Frontal cortex (tissue), 4 donors: ENCODE data around the gene TAOK2. TPM values are rescaled to one million over a fixed set of nuclear protein-coding genes. Genes with fewer than 3 reads are reported as not detected.
A peak's percentile ranks its signal among the peaks of the same experiment; 100 is the strongest.

Experiments used
- DNase-seq, 2 donors: peaks; one replicate each; pipeline ENCODE4 v3.0.0; 2012; ENCODE audit warnings: low spot score in 2 of 2
- FAIRE-seq: peaks from 2 replicates; lab custom pipeline; 2012; peaks lifted over from hg19 to GRCh38; lab: Jason Lieb, UNC
- total RNA-seq: library from RNA; depleted of rRNA; stranded (reverse); fragments of >200 nt; gene quantifications from one replicate; pipeline ENCODE4 v1.2.3, GENCODE V29; 2014
- donor health status: control.
- donor health status: control.
- donor health status: control.

Gene TAOK2
- total RNA-seq, 1 donor from 2014 or later: 58.3 TPM

- DNase-seq (peak in 1 of 2 donors; percentile 39), FAIRE-seq (no peak)
These were observed 11.2 kb upstream of the TAOK2 start for GRCh38 chr16:29962344-29962994.

DNA sequence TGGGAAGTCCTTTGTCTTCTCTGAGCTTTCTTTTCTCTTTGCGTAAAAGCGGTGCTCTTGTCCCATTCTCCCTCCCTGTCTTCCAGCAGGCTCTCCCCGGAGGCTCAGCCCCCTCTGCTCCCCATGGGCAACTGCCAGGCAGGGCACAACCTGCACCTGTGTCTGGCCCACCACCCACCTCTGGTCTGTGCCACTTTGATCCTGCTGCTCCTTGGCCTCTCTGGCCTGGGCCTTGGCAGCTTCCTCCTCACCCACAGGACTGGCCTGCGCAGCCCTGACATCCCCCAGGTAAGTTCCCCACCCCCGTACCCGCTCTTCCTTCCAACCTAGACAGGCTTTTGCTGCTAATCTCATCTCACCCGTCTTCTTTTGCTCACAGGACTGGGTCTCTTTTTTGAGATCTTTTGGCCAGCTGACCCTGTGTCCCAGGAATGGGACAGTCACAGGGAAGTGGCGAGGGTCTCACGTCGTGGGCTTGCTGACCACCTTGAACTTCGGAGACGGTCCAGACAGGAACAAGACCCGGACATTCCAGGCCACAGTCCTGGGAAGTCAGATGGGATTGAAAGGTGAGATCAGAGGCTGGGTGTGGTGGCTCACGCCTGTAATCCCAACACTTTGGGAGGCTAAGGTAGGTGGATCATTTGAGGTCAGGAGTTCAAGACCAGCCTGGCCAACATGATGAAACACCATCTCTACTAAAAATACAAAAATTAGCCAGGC is 10.5 kb upstream of the TAOK2 start:
- FAIRE-seq (no peak), DNase-seq (no peak)

DNA sequence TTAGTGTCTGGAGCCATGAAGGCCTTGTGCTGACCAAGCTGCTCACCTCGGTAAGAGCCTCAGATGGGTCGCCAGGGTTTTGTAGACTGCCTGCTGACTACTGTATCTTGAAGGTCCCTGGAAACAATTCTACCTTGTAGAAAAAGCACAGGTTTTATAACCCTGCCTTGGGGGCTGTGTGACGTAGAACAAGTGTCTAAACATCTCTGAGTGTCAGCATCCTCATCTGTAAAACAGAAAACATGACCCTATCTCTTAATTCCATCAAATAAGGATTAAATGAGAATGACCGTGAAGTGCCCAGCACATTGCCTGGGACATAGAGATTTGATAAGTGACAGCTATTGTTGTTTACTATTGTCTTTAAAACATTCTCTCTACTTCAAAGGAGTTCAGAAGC is 5.5 kb upstream of the TAOK2 start:
- DNase-seq (no peak), FAIRE-seq (no peak)

DNA sequence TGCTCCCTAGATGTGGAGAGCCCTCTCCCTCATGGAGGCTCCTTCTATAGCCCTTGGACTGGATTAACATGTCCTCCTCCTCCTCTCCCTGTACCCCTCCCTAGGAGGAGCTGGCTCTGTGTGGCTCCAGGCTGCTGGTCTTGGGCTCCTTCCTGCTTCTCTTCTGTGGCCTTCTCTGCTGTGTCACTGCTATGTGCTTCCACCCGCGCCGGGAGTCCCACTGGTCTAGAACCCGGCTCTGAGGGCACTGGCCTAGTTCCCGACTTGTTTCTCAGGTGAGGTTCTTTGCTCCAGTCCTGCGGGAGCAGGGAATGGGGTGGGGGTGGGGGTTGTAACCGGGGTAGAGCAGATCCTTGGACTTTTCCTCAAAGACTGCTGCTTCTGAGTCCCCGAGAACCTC is 2.4 kb upstream of the TAOK2 start:
- FAIRE-seq: no peak
- DNase-seq: no peak

- no peak for DNase-seq
- no peak for FAIRE-seq
These were observed 1.2 kb upstream of the TAOK2 start for GRCh38 chr16:29972500-29972899.

- DNase-seq: no peak
- FAIRE-seq: no peak
These were observed 680 bp upstream of the TAOK2 start for GRCh38 chr16:29972992-29973383.

GRCh38 chr16:29974291-29975133 is 844 bp downstream of the TAOK2 start:
- FAIRE-seq (no peak), DNase-seq (peak; percentile 36 to 59)

GRCh38 chr16:29975134-29975538 is 1.5 kb downstream of the TAOK2 start:
- DNase-seq: peak in 1 of 2 donors; percentile 11
- FAIRE-seq: no peak

GRCh38 chr16:29975811-29976511 is 2.3 kb downstream of the TAOK2 start:
- DNase-seq (peak; percentile 14 to 37), FAIRE-seq (no peak)

DNA sequence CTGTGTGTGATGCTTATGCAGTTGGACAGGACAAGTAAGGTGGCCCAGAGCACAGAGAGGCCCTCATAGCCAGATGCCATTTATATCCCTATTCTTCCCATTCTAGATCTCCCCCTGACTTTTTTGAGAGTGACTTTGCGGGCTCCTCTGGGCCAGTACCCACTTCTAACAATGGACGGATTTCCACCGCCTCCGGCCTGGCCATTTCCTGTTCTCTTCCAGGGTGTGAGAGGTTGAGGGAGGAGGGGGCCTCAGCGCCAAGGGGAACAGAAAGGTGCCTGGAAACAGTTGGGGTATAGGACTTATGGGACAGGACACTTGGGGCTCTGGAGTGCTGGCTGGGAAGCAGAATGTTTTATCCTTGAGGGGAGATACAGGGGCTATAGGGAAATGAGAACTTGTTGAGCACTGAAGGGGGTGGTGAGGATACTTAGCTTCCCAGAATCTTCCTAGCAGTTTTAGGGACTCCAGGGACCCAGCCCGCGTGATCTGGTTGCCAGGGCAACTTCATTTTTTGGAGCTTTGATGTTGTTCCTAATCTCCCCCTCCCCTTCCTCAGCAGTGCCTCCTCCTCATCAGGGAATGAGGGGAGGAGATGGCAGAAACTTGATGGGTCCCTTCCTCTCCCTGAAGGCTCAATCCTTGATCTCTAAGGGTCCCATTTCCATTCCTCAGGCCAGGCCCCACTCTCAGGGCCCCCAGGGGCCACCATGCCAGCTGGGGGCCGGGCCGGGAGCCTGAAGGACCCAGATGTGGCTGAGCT is 3.6 kb downstream of the TAOK2 start:
- DNase-seq (no peak), FAIRE-seq (no peak)

DNA sequence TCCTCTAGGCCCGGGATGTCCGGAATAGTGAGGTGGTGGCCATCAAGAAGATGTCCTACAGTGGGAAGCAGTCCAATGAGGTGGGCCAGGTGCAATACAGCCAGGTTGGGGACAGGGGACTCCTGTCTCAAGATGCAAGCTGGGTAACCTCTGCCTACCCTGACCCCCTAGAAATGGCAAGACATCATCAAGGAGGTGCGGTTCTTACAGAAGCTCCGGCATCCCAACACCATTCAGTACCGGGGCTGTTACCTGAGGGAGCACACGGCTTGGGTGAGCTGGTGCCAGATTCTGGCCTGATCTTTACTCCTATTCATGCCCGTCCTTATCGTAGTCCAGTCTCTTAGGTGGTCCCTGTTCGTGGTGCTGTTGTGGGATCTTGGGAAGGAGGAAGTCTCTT is 4.4 kb downstream of the TAOK2 start:
- FAIRE-seq: no peak
- DNase-seq: no peak

- DNase-seq: no peak
These were observed 5.0 kb downstream of the TAOK2 start for GRCh38 chr16:29978564-29979270.

DNA sequence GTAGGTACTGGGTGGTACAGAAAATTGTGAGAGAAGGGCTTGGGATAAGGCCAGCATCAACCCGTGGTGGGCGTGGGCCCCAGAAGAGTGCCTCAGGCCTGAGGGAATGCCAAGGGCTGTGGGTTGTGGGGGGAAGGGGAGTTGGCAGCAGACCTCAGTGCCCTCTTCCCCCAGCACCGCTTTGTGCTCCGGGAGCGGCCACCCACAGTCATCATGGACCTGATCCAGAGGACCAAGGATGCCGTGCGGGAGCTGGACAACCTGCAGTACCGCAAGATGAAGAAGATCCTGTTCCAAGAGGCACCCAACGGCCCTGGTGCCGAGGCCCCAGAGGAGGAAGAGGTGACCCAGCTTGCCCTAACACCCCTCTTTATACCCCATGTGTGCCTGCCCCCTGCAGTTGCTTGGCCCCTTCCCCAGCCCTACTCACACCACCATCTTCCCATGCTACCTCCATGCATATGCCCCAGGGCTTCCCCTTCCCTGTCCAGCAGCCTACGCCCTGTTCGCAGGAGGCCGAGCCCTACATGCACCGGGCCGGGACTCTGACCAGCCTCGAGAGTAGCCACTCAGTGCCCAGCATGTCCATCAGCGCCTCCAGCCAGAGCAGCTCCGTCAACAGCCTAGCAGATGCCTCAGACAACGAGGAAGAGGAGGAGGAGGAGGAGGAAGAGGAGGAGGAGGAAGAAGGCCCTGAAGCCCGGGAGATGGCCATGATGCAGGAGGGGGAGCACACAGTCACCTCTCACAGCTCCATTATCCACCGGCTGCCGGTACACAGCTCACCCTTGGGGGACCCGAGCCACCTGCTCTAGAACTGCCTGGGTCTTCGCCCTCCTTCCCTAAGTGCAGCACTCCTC is 9.1 kb downstream of the TAOK2 start:
- no peak for FAIRE-seq
- DNase-seq: no peak

More at GRCh38 chr16:29978564-29979270, 5.0 kb downstream of the TAOK2 start:
- no peak for FAIRE-seq

GRCh38 chr16:29983420-29984136 is 9.9 kb downstream of the TAOK2 start:
- DNase-seq (no peak), FAIRE-seq (no peak)

DNA sequence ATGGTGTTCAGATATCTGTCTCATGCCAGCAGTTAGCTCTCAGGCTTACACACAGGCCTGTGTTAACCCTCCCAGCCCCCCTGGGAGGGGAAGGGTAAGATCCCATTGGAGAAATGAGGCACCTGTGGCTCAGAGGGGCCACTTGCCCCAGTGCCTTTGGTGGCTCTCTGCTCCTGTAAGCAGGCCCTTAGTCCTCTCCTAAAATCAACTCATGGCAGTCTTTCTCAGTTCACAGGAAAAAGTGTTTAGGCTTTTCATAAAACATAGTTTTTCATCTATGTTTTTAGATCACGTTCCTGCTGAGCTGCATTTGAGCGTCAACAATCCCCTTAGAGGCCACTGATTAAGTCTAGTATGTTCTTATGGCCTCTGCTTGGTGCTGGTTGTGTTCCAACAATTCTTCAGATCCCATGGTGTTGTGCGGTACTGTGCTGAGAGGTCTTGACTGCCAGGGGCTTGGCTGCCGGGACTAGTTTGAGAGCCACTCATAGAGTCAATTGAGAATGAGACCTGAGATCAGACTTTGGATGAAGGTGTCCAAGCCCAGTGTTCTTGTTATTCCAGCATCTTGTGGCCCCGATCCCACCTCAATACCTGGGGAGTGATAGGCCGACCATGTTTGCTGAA is 10.6 kb downstream of the TAOK2 start:
- no peak for FAIRE-seq

GRCh38 chr16:29984764-29985147 is 11.1 kb downstream of the TAOK2 start:
- DNase-seq: no peak
- no peak for FAIRE-seq

More for the DNA sequence above, 10.6 kb downstream of the TAOK2 start:
- no peak for DNase-seq
